ENCODE results near the gene ZNF850.
A peak's percentile ranks its signal among the peaks of the same experiment; 100 is the strongest.

The ZNF850 gene

GRCh38 chr19:36688058-36688457 lies 84.5 kb downstream of the ZNF850 start:
- no peak for DNase-seq (ENCODE audit: low read depth in 2 of 2)

- DNase-seq (ENCODE audit: low read depth in 2 of 2): peak; percentile 97
Measured at GRCh38 chr19:36687214-36688056, 85.2 kb downstream of the ZNF850 start, which contains the start of gene ZNF567. Gene ZNF567, plus strand, starts transcription at chr19:36687612. Its CDS starts 7,256 bp downstream, at chr19:36694868.

- DNase-seq (ENCODE audit: low read depth in 2 of 2): no peak
Measured at GRCh38 chr19:36686365-36687213, 86.0 kb downstream of the ZNF850 start.

GRCh38 chr19:36685835-36686234 lies 86.8 kb downstream of the ZNF850 start:
- no peak for DNase-seq (ENCODE audit: low read depth in 2 of 2)

GRCh38 chr19:36679455-36679854 lies 93.2 kb downstream of the ZNF850 start:
- DNase-seq (ENCODE audit: low read depth in 2 of 2): no peak

GRCh38 chr19:36674201-36674600 lies 98.4 kb downstream of the ZNF850 start:
- no peak for DNase-seq (ENCODE audit: low read depth in 2 of 2)

- no peak for DNase-seq (ENCODE audit: low read depth in 2 of 2)
Measured at GRCh38 chr19:36672368-36672767, 100.2 kb downstream of the ZNF850 start.

- no peak for DNase-seq (ENCODE audit: low read depth in 2 of 2)
Measured at GRCh38 chr19:36668646-36669045, 104.0 kb downstream of the ZNF850 start.

GRCh38 chr19:36665832-36666231 lies 106.8 kb downstream of the ZNF850 start:
- no peak for DNase-seq (ENCODE audit: low read depth in 2 of 2)
